ENCODE measurements around the gene MED15.

Gene MED15

DNA sequence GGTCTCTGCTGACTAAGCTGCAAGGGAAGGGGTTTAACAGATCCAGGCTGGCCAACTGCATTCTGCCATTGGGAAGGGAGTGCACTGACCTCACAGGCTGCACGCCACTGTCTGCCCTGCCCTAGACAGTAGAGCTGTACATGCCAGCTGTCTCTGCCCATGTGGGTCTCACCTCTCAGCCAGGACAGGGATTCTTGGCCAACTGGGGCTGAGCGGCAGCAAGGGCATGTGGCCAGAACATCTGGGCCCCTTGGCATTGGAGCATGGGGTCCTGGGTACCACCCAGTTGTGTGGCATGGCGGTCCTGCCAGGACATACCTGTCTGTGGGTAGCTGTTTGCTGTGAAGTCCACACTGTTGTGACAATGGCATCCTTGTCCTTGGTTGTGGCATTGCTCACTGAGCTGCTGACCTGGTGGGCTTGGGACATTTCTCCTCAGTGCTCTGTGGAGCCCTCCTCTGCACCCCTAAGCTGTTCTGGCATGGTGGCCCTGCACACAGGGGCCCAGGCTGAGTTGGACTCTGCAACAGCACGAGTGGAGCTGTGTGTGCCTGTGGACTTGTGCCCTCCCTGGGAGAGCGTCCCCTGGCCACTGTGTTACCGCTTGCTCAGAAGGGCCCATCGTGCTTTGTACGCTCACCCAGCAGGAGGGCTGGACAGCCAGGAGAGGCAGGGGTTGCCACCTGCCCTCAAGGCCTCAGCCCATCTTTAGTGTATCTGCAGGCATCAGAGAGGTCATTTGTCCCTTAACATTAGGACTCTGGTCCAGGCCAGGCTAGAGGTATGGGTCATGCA lies 46.7 kb downstream of the MED15 start:
- no peak for DNase-seq

DNA sequence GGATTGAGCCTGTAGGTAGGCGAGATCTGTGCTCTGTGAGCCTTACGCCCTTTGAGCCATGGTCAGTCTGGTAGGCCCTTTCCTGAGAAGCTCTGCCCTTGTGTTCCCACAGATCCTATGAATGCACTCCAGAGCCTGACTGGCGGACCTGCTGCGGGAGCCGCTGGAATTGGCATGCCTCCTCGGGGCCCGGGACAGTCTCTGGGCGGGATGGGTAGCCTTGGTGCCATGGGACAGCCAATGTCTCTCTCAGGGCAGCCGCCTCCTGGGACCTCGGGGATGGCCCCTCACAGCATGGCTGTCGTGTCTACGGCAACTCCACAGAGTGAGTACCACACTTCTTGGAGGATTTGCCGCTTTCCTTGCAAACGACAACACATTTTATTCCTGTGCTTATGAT lies 47.4 kb downstream of the MED15 start:
- no peak for DNase-seq

DNA sequence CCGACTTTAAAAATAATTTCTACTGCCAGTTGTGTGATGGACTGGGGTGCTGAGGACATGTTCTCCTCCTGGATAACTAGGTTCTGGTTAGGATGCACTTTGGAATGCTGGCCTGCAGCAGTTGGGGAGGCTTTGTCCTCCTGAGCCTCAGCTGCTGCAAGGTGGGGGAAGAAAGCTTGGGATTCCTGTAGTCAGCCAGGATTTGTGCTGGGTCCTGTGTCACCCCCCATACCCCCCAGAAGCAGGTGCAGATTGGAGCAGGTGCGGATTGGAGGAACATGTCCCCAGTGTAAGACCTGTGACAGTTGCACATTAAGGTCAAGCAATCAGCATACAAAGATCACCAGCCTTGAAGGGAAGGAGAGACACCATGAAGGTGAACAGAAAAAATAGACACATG lies 51.1 kb downstream of the MED15 start:
- no peak for DNase-seq

DNA sequence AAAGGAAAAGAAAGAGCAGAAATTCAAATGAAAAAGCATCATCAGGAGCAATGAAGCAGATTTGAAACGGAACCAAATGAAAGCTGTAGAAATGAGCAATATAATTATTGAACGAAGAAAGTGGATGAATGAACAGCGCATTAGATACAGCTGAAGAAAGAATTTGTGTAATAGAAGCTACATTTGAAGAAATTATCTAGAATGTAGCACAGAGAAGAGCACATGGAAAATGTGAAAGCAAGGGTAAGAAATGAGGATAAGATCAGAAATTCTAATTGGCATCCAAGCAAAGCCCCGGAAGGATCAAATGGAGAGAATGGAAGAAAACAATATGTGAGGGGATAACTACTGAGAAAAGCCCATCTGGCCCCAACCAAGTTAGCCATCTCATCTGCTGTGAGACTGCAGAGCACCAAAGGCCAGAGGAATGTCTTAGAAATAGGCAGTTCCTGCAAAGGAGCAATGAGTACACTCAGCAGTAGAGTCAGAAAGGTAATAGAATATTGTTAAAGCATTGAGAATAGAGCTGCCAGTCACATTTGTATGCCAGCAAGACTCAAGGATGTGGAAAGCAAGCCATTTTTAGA lies 51.9 kb downstream of the MED15 start:
- DNase-seq, result no peak

DNA sequence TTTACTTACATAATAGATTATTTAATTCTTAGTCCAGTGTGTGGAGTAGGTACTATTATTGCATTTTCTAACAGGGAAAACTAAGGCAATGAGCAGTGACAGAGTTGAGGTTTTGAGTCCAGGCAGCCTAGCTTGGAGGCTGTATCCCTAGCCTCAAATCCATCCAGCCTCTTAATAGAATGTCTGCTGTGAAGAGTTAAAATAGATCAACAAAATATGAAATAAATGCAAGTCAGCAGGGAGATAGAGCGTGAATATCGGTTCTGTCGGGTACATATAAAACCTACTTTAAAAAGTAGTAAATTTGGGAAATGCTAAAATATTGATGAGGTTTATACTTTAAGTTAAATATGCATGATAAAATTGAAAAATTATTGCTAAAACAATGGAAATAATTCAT lies 53.3 kb downstream of the MED15 start:
- DNase-seq, result no peak

DNA sequence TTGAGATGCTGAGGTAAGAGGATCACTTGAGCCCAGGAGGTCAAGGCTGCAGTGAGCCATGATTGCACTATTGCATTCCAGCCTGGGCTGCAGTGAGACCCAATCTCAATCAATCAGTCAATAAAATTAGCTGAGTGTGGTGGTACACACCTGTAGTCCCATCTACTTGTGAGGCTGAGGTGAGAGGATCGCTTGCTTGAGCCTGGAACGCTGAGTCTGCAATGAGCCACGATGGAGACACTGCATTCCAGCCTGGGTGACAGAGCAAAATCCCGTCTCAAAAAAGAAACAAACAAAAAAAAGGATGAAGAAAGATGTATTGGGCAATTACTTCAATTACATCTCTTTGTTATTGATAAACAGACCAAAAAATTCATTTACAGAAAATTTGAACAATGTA lies 54.5 kb downstream of the MED15 start:
- DNase-seq, result no peak

DNA sequence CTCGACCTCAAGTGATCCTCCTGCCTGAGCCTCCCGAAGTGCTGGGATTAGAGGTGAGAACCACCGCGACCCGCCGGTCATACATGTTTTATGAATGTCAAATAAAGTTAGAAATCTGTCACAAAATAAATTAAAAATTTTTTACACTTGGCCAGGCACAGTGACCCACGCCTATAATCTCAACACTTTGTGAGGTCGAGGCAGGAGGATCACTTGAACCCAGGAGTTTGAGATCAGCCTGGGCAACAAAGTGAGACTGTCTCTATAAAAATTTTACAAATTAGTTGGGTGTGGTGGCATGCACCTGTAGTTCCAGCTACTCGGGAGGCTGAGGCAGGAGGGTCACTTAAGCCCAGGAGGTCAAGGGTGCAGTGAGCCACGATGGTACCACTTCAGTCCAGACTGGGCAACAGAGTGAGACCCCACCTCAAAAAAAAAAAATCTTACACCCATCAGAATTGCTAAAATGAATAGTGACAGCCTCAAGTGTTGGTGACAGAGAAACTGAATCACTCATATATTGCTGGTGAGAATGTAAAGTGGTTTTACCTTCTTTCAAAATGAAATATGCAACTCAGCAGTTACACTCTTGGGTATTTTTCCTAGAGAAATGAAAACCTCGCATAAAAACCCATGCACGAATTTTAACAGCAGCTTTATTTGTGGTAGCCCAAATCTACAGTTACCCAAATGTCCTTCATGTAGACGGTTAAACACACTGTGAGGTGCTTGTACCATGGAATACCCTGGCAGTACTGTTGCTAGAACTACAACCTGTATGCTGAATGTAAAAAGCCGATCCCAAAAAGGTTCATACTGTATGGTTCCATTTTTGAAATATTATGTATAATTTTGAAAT lies 55.4 kb downstream of the MED15 start:
- no peak for DNase-seq

DNA sequence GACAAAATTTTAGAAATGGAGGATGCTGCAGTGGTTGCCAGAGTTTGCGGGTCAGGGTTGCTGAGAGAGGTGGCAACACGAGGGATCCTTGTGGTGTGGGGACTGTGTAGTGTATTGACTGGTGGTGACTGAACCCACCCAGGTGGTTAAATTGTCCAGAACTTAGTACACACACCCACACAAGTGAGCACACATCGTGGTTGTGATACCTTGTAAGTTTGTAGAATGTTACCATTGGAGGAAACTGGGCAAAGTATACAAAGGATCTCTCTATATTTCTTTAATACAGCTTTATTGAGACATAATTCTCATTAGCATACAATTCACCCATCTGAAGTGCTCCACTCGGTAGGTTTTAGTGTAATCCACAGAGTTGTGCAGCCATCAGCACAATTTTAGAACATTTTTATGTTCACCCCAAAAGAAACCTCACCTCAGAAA lies 56.1 kb downstream of the MED15 start:
- no peak for DNase-seq

DNA sequence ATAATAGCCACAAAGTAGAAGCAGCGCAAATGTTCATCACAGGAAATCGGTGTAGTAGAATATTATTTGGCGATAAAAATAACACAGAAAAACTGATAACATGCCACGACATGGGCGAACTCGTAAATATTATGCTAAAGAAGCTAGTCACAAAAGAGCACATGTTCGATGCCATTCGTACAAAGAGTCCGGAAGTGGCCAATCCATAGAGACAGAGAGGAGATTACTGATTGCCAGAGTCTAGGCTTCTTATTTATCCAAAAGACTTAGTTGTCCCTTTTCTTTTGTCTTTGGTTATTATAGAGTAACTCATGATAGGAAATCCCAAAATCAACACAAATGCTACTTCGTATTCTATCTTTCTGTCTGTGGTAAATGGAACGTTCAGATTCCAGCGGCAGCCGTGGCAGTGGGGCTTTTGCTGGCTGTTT lies 56.5 kb downstream of the MED15 start:
- no peak for DNase-seq

DNA sequence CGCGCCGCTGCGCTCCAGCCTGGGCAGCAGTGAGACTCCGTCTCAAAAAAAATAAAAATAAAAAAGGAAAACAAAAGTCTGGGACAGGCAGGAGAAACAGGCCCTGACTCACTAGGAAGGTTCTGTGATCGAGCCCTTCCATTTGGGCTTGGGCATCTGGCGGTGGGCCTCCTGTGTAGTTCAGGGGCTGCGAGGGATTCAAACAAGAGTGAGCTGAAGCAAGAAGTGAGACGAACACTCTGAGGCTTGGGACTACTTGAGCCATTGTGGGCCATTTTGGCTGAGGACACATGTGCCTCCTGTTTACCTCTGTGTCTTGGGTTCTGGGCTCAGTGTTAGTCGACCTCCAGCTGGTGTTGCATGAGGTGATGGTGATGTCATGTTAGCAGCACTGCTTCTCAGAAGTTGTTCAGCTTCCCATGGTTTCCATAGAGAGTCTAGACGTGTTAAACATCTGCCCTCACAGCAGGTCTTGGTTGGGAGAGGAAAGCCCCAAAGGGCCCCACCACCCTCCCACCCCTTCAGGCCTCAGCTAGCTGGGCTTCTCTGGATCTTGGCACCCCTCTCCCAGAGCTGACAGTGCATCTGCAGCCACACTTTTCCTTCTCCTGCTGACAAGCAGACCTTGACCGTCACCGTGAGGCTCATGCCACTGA lies 57.8 kb downstream of the MED15 start:
- no peak for DNase-seq

DNA sequence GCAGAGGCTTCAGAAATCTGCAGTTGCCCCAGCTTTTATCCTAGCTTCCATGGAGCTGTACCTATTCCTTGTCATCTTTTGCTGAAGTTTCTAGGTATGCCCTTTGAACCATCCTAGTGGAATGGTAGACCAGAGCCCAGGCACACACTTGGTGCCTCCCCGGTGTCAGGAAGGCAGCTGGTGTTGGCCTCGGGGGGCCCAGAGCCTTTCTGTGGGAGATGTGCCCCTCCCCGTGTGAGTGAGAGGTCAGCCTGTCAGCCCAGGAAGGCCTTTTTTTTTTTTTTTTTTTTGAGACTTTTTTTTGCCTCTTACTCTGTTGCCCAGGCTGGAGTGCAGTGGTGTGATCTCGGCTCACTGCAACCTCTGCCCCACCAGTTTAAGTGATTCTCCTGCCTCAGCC lies 58.4 kb downstream of the MED15 start:
- DNase-seq, result no peak

DNA sequence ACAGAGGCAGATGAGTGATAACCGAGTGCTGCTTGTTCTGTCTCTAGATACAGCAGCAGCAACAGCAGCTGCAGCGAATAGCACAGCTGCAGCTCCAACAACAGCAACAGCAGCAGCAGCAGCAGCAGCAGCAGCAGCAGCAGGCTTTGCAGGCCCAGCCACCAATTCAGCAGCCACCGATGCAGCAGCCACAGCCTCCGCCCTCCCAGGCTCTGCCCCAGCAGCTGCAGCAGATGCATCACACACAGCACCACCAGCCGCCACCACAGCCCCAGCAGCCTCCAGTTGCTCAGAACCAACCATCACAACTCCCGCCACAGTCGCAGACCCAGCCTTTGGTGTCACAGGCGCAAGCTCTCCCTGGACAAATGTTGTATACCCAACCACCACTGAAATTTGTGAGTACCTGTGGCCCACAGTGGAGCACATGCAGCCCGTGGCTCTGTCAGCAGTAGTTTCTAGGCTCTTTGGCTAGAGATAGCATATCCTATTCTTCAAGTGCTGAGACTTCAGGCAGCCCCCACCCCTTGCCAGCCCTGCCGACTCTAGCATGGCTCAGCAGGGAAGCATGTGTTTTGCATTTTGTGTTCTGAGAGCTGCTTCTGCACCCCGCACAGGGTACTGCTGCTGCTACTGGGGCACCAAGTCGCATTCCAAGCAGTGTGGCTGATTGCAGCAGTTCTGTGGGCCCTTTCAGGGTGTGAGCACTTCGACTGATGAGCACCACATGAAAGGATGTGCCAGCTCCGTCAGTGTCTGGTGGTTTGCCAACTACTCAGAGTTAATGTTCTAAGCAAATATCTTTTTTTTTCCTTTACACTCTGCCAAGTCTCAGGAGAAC lies 59.2 kb downstream of the MED15 start:
- no peak for DNase-seq

DNA sequence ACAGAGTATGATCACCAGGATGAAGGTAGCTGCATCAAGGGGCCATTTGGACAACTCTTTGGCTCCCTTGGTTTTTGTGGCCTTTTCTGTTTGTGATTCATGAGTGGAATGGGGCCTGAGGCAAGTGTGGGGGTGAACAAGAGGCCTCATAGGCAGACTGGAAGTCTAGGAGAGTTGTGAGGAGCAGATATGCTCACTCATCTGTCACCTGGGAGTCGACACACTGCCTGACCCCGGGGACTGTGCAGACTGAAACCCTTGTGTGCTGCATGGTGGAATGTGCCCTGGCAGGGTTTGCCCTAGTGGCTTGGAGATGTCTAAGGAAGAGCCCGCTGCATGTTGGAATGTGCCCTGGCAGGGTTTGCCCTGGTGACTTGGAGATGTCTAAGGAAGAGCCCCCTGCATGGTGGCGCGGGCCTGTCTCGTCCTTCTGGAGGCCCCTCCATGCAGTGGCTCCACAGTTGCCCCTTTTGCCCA lies 60.0 kb downstream of the MED15 start:
- DNase-seq, result no peak

DNA sequence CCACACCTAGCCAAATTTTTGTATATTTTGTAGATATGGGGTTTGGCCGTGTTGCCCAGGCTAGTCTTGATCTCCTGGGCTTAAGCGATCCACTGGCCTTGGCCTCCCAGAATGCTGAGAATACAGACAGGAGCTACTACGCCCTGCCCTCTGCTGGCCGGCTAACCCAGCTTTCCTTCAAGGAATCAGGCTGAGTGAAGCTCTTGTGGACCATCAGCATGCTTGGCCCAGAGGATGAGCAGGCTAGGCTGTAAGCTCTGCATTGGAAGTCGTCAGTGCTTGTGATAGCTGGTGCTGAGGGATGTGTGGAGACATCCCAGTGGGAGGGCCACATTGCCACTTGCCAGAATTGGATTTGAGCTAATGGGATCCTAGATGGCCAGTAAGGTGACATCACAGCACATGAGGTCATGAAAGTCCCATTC lies 60.6 kb downstream of the MED15 start:
- DNase-seq, result peak; percentile 27

DNA sequence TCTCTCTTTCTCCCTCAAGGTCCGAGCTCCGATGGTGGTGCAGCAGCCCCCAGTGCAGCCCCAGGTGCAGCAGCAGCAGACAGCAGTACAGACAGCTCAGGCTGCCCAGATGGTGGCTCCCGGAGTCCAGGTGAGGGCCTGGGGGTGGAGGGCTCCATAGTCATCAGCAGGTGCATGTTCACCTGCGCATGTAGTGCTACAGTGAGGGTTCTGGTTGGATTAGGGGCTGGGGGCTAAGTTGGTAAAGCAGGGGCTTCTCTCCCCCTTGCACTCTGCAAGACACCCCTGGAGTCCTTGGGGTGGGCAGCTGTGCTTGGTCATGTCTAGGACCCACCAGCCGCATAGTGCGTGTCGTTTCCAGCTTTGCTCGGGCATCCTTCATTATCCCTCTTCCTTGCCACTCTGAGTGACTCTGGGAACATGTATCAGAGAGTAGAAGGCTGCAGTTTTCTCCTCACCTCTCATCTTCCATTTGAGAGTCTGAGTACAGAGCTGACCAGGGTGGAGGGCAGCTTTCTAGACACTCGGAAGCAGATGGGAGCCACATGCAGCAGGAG lies 61.2 kb downstream of the MED15 start:
- no peak for DNase-seq

DNA sequence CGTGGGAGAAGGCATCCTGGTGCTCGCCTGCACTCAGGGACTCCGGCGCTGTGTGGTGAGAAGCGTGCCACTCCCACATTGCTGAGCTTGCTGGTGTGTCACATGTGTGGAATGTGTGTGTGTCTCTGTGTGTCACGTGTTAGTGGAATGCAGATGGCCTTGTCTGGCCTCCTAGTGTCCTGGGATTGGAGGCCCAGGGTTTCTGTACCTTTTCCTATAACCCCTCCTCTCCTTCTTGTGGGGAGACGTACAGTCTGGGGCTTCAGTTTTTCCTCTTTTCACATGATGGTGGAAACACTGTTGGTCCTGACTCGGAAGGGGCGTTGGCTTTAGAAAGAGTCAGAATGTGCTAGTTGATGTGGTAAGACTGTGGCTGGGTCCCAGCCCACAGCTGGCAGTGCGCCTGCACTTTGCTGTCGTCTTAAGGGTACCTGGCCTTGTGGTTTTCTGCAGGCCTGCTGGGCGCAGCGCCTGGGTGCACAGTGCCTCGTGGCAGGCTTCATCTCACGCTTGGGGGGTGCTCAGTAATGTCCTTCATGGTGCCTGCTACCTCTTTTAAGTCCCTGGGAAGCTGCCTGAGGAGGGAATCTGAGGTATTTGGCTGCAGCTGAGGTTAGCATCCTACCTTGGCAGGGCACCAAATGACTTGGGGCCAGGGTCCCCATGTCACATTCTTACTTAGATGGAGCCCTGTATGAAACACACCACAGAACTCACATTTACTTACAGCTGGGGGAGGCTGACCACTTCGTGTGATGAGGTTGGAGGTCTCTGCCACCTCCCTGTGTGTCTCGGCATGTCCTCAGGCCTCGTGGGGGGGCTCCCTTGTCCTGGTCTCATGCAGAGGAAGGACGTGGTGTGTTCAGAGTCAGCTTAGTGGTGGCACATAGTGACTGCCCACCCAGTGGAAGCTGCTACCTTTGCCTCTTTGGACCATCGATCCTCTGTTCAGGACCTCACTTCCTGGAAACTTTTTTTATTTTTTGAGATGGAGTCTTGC lies 61.9 kb downstream of the MED15 start:
- DNase-seq, result peak; percentile 86

DNA sequence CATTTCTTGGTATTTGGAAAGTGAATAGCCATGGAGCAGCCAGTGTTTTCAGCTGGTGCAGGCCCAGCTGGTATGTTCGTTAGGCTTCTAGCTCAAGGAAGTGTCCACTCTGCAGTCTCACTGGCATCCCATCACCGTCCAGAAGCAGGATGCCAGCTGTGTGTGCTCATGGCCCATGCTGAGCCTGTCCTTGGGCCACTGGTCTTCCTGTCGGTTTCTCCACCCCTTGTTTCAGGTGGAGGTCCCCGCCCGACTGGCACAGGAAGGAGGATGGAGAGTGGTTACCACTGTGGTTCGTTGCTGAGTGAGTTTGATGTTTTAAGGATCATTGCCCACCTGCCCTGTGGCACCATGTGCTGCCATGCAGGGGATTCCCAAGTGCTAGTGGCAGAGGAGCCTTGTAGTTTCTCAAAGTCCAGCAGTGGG lies 63.7 kb downstream of the MED15 start:
- no peak for DNase-seq

DNA sequence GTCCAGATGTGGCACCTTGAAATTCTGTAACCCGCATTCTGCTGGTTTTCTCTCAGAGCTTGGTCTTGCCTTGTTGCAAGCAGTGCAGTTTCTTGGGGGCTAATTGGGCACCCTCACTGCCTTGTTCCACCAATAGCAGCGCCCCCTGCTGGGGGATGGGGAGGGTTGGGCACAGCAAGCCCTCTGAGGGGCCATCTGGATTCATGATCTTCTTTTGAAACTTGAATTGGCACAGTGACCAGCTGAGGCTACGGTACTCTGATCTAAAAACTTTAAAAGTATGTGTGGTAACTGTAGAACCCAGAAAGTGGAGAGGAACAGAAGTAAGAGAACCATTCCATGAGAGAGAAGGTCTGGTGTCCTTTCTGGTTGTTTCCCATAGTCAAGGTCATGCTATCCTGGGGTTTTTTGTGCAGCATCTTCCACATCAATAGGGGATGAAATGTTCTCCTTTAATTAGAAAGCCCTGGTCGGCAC lies 64.2 kb downstream of the MED15 start:
- peak; percentile 74 for DNase-seq

DNA sequence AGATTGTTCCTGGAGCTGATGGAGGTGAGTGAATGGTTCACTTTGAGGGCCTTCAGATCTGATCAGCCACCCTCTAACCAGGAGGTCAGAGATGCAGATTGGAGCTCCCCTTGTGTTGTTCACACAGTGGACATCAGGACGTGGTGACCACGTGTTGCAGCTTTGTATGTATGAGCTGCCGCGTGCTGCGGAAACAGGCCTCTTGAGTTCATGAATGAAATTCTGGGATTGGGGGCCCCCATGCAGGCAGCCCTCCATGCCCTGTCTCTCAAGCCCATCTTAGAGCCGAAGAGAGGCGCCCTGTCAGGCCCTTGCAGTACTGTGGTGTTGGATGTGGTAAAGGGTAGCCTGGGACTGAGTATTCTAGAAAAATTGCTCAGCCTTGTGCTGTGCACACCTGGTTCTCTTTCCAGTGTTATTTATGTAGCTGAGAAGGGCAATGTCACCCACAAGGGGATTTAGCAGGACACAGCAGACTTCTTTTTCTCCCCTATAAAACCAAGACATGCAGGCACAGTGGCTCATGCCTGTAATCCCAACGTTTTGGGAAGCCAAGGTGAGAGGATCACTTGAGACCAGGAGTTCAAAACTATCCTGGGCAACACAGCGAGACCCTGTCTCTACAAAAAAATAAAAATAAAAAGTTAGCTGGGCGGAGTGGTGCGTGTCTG lies 64.9 kb downstream of the MED15 start:
- no peak for DNase-seq

Data from hematopoietic multipotent progenitor cell treated with erythropoietin and hydrocortisone succinate and interleukin-3 and kit ligand, for 6 days (in vitro differentiated cells).